ENCODE measurements around the gene ATG101. TPM values are rescaled to one million over a fixed set of nuclear protein-coding genes. Genes with fewer than 3 reads are reported as not detected.

The ATG101 gene
- total and polyA plus RNA-seq, 2 of the 13 experiments (the other 11 are each of a cell fraction or from before 2014, with no cell fraction given), result 58.2 to 67.7 TPM

- TF ChIP-seq, protein P1, sequence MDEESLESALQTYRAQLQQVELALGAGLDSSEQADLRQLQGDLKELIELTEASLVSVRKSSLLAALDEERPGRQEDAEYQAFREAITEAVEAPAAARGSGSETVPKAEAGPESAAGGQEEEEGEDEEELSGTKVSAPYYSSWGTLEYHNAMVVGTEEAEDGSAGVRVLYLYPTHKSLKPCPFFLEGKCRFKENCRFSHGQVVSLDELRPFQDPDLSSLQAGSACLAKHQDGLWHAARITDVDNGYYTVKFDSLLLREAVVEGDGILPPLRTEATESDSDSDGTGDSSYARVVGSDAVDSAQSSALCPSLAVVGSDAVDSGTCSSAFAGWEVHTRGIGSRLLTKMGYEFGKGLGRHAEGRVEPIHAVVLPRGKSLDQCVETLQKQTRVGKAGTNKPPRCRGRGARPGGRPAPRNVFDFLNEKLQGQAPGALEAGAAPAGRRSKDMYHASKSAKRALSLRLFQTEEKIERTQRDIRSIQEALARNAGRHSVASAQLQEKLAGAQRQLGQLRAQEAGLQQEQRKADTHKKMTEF (CRISPR knock-in tag; IDR thresholded peaks at IDR 0.05), result 0 out of 2 replicates have a peak, but pooled peaks have one; percentile 13
- TF ChIP-seq ZNF589 (CRISPR knock-in tag; conservative IDR thresholded peaks at IDR 0.05) (no peak; the same call in 1 of the 2 replicates), NCOA1 (CRISPR knock-in tag; IDR thresholded peaks at IDR 0.05) (no peak), ARID4A (CRISPR knock-in tag; IDR thresholded peaks at IDR 0.05; ENCODE audit: borderline replicate concordance) (peak; percentile 58; the same call in 1 of the 2 replicates), ZNF20 (CRISPR knock-in tag; IDR thresholded peaks at IDR 0.05) (no peak), ZNF335 (CRISPR knock-in tag; IDR thresholded peaks at IDR 0.05) (no peak), MYC (CRISPR knock-in tag; IDR thresholded peaks at IDR 0.05; ENCODE audit: borderline replicate concordance) (peak; percentile 71), TRIM24 (CRISPR knock-in tag; IDR thresholded peaks at IDR 0.05) (no peak), AGO1 (IDR thresholded peaks at IDR 0.05; ENCODE audit: low read depth, low read length, poor library complexity, severe bottlenecking) (no peak), BCL3 (CRISPR knock-in tag; IDR thresholded peaks at IDR 0.05) (peak; percentile 48; the same call in 1 of the 2 replicates), ISL2 (CRISPR knock-in tag; IDR thresholded peaks at IDR 0.05) (0 out of 2 replicates have a peak, but pooled peaks have one; percentile 29), SNAI1 (CRISPR knock-in tag; IDR thresholded peaks at IDR 0.05; ENCODE audit: borderline replicate concordance) (no peak), PRPF4 (IDR thresholded peaks at IDR 0.05; ENCODE audit: low read depth, low read length, poor library complexity, severe bottlenecking) (no peak), KAT8 (CRISPR knock-in tag; IDR thresholded peaks at IDR 0.05) (no peak)
- TF ChIP-seq, protein P2, sequence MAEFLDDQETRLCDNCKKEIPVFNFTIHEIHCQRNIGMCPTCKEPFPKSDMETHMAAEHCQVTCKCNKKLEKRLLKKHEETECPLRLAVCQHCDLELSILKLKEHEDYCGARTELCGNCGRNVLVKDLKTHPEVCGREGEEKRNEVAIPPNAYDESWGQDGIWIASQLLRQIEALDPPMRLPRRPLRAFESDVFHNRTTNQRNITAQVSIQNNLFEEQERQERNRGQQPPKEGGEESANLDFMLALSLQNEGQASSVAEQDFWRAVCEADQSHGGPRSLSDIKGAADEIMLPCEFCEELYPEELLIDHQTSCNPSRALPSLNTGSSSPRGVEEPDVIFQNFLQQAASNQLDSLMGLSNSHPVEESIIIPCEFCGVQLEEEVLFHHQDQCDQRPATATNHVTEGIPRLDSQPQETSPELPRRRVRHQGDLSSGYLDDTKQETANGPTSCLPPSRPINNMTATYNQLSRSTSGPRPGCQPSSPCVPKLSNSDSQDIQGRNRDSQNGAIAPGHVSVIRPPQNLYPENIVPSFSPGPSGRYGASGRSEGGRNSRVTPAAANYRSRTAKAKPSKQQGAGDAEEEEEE (CRISPR knock-in tag; IDR thresholded peaks at IDR 0.05; ENCODE audit: borderline replicate concordance), result no peak
- TF ChIP-seq, protein P3, sequence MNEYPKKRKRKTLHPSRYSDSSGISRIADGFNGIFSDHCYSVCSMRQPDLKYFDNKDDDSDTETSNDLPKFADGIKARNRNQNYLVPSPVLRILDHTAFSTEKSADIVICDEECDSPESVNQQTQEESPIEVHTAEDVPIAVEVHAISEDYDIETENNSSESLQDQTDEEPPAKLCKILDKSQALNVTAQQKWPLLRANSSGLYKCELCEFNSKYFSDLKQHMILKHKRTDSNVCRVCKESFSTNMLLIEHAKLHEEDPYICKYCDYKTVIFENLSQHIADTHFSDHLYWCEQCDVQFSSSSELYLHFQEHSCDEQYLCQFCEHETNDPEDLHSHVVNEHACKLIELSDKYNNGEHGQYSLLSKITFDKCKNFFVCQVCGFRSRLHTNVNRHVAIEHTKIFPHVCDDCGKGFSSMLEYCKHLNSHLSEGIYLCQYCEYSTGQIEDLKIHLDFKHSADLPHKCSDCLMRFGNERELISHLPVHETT (CRISPR knock-in tag; conservative IDR thresholded peaks at IDR 0.05), result no peak
These were observed 49.8 kb downstream of the ATG101 start (continued) for GRCh38 chr12:52119398-52120254.

All from HepG2 (cell line).